Mucosa of descending colon (tissue), 3 donors: ENCODE data around the gene KCNIP1. TPM values are rescaled to one million over a fixed set of nuclear protein-coding genes. Genes with fewer than 3 reads are reported as not detected.

Experiments
- ATAC-seq: fragments of 200-7000 bp; cut with Tn5 transposase; one replicate; pipeline ENCODE4 v1.9.1; 2020; ENCODE audit warnings: mild to moderate bottlenecking, moderate library complexity
- DNase-seq, 3 donors: peaks; one replicate each; pipeline ENCODE4 v3.0.0-alpha.2; 2020
- H3K36me3 ChIP-seq: fragments of 200-600 bp; one replicate; pipeline ENCODE4 v1.8.0; 2021; ENCODE audit warnings: low read depth, mild to moderate bottlenecking
- H3K4me1 ChIP-seq: fragments of 200-600 bp; one replicate; pipeline ENCODE4 v1.8.0; 2021; ENCODE audit warnings: low read depth, mild to moderate bottlenecking
- H3K4me3 ChIP-seq: fragments of 200-600 bp; one replicate; pipeline ENCODE4 v1.8.0; 2021; ENCODE audit warnings: mild to moderate bottlenecking
- H3K9me3 ChIP-seq: fragments of 200-600 bp; one replicate; pipeline ENCODE4 v1.8.0; 2021; ENCODE audit warnings: mild to moderate bottlenecking
- CTCF ChIP-seq: fragments of 200-600 bp; IDR thresholded peaks from one replicate; pipeline ENCODE4 v1.8.0; 2022; ENCODE audit warnings: antibody characterized with exemption, mild to moderate bottlenecking
- intact Hi-C, 2 donors: fragments of 100-400 bp; cut with DNase I in 1 of 2; cut with micrococcal nuclease in 1 of 2; formaldehyde crosslinking; loops; one replicate each; pipeline versions ENCODE4 v1.11.0 to v1.11.1; 2022; cut with DNase I, micrococcal nuclease
- total RNA-seq, 3 donors: library from RNA; stranded (reverse); fragmentation: NEBNext Ultra II Directional in 2 of 3; extraction: Animal tissue kit (Norgen Biotek cat#: 25700) in 2 of 3; gene quantifications; one replicate each; pipeline versions ENCODE4 v1.2.1 to v1.2.4, GENCODE V29; 2021 to 2023
- donor health status: DM: no; HTN: no; CAD: no; lungs with moderate emphysema.
- donor health status: DM: no; HTN: no; CAD: no.
- donor health status: DM: no; HTN: yes; CAD: no.

The KCNIP1 gene
- total RNA-seq, 3 donors from 2014 or later, result 0.79 TPM; not detected in 2

GRCh38 chr5:170584450-170585058 lies 80.7 kb downstream of the KCNIP1 start:
- intact Hi-C loops, result no loop called here
- ATAC-seq (no peak), DNase-seq (no peak)
- H3K9me3 ChIP-seq, result no peaks in the 10 kb centered on the region
- H3K4me3 ChIP-seq, result no peak overlapping the region
- no peaks in the 10 kb centered on the region for H3K36me3 ChIP-seq
- TF ChIP-seq CTCF, result no peak
- H3K4me1 ChIP-seq, result no peaks in the 10 kb centered on the region

GRCh38 chr5:170585273-170585948 lies 81.6 kb downstream of the KCNIP1 start:
- no peak for TF ChIP-seq CTCF
- Histone ChIP-seq H3K9me3 (no peaks in the 10 kb centered on the region), H3K4me3 (no peak overlapping the region), H3K36me3 (no peaks in the 10 kb centered on the region), H3K4me1 (no peaks in the 10 kb centered on the region)
- ATAC-seq (no peak), DNase-seq (no peak)
- intact Hi-C loops, result no loop called here

- Histone ChIP-seq H3K9me3 (no peaks in the 10 kb centered on the region), H3K4me1 (no peaks in the 10 kb centered on the region), H3K36me3 (no peaks in the 10 kb centered on the region), H3K4me3 (no peak overlapping the region)
- DNase-seq, result no peak
- intact Hi-C loops, result no loop called here
- no peak for ATAC-seq
- no peak for TF ChIP-seq CTCF
Observed at GRCh38 chr5:170587808-170588207, 84.0 kb downstream of the KCNIP1 start.

- intact Hi-C loops, result no loop called here
- Histone ChIP-seq H3K4me1 (no peaks in the 10 kb centered on the region), H3K9me3 (no peaks in the 10 kb centered on the region), H3K36me3 (no peaks in the 10 kb centered on the region), H3K4me3 (no peak overlapping the region)
- DNase-seq (no peak), ATAC-seq (no peak)
- no peak for TF ChIP-seq CTCF
Observed at GRCh38 chr5:170589643-170590042, 85.8 kb downstream of the KCNIP1 start.

GRCh38 chr5:170590566-170590965 lies 86.7 kb downstream of the KCNIP1 start:
- Histone ChIP-seq H3K4me1 (no peaks in the 10 kb centered on the region), H3K36me3 (no peaks in the 10 kb centered on the region), H3K9me3 (no peaks in the 10 kb centered on the region), H3K4me3 (no peak overlapping the region)
- intact Hi-C loops, result no loop called here
- TF ChIP-seq CTCF, result no peak
- ATAC-seq (no peak), DNase-seq (no peak)
